ENCODE results near the gene SLC35E4. TPM values are rescaled to one million over a fixed set of nuclear protein-coding genes. Genes with fewer than 3 reads are reported as not detected.
"Not testable (repeated sequence)": the region's sequence is repeated elsewhere in the genome, so short reads cannot be mapped to it uniquely, and the experiment has no call there.

The SLC35E4 gene
- total and polyA plus RNA-seq, 2 donors from 2014 or later: 1.8 to 3.2 TPM

DNA sequence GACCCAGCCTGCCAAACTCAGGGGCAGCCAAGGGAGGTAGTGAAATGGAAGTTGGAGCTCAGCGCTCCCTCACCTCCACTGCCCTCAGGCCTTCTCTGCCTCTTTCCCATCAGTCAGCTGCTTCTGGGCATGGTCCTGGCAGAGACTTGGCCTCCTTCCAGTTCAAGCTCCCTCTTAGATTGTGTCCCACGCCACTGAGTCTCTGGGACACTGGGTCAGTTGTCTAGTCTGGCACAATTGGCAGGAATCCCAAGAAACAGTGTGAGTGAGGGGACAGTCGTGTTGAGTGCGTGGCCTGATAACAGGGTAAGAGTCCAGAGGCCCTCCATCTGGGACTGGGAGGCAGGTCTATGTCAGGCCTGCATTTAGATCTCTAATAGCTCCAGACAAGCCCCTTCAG is 7.1 kb upstream of the SLC35E4 start:
- intact Hi-C loops (cut with DNase I): loop anchor here (10.0 kb wide), 1 partner anchor 126 kb away; no protein-coding TSS in a partner anchor
- Histone ChIP-seq H3K9me3 (ENCODE audit: control insufficient read depth in 2 of 3, insufficient read depth in 1 of 3, low read length in 3 of 3) (no peaks in the 10 kb centered on the region), H3K9ac (ENCODE audit: low read length in 3 of 3) (no peak overlapping the region), H3K4me3 (ENCODE audit: low read length in 3 of 3) (no peak overlapping the region), H3K27ac (ENCODE audit: low read depth in 2 of 2, low read length in 2 of 2) (no peak overlapping the region), H3K27me3 (ENCODE audit: control insufficient read depth, insufficient read depth, low read length) (no peaks in the 10 kb centered on the region), H3K4me1 (ENCODE audit: control insufficient read depth in 2 of 3, insufficient read depth in 2 of 3, low read depth in 1 of 3, low read length in 3 of 3) (no peaks in the 10 kb centered on the region), H3K36me3 (ENCODE audit: control insufficient read depth in 2 of 3, insufficient read depth in 3 of 3, low read length in 3 of 3) (no peaks in the 10 kb centered on the region)
- FAIRE-seq: no peak
- TF ChIP-seq, protein P1, sequence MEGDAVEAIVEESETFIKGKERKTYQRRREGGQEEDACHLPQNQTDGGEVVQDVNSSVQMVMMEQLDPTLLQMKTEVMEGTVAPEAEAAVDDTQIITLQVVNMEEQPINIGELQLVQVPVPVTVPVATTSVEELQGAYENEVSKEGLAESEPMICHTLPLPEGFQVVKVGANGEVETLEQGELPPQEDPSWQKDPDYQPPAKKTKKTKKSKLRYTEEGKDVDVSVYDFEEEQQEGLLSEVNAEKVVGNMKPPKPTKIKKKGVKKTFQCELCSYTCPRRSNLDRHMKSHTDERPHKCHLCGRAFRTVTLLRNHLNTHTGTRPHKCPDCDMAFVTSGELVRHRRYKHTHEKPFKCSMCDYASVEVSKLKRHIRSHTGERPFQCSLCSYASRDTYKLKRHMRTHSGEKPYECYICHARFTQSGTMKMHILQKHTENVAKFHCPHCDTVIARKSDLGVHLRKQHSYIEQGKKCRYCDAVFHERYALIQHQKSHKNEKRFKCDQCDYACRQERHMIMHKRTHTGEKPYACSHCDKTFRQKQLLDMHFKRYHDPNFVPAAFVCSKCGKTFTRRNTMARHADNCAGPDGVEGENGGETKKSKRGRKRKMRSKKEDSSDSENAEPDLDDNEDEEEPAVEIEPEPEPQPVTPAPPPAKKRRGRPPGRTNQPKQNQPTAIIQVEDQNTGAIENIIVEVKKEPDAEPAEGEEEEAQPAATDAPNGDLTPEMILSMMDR (IDR thresholded peaks at IDR 0.05; ENCODE audit: borderline replicate concordance, extremely low read depth, insufficient read depth): no peak
- no peak for DNase-seq

DNA sequence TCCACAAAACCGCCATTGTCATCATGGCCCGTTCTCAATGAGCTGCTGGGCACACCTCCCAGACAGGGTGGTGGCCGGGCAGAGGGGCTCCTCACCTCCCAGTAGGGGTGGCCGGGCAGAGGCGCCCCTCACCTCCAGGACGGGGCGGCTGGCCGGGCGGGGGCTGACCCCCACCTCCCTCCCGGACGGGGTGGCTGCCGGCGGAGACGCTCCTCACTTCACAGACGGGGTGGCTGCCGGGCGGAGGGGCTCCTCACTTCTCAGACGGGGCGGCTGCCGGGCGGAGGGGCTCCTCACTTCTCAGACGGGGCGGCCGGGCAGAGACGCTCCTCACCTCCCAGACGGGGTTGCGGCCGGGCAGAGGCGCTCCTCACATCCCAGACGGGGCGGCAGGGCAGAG is 4.1 kb upstream of the SLC35E4 start:
- H3K27ac ChIP-seq (ENCODE audit: low read depth in 2 of 2, low read length in 2 of 2); H3K9me3 ChIP-seq (ENCODE audit: control insufficient read depth in 2 of 3, insufficient read depth in 1 of 3, low read length in 3 of 3); H3K4me3 ChIP-seq (ENCODE audit: low read length in 3 of 3); FAIRE-seq; H3K9ac ChIP-seq (ENCODE audit: low read length in 3 of 3); H3K27me3 ChIP-seq (ENCODE audit: control insufficient read depth, insufficient read depth, low read length); DNase-seq; intact Hi-C loops (cut with DNase I); H3K36me3 ChIP-seq (ENCODE audit: control insufficient read depth in 2 of 3, insufficient read depth in 3 of 3, low read length in 3 of 3): not testable (repeated sequence)
- peaks cover 0 to 12% (median 6%) of the 10 kb centered on the region in 3 donors for H3K4me1 ChIP-seq (ENCODE audit: control insufficient read depth in 2 of 3, insufficient read depth in 2 of 3, low read depth in 1 of 3, low read length in 3 of 3)

DNA sequence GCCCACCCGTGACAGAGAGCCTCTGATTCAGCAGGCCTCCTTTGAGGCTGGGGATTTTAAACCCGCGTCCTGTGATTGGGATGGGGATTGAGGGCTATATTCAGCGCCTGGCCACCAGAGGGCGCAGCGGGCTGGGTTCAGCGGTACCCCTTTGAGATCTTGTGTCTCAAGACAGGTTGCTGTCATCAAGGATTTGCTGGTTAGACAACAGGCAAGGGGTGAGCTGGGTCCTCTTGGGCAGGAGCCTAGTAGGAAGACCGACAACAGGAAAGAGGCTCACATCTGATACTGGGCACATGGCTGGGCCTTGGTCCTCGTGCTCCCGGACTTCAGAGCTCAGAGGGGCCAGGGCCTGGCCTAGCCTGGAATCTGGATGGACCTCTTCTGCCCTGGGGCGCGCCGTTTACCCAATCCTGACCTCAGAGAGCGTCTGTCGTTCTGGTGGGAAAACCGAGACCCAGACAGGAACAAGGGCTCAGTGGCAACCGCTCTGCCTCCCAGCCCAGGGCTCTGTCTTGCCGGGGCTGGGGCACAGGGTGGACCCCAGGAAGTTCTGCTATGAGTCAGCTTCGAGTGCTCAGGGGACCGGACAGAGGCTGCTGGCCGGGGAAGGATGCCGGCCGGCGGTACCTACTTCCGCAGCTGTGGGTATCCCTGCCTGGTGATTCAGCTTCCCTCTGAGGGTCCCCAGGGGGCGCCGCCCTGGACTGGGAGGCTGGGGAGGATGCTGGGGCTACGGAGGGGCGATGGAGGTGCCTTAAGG is 929 bp upstream of the SLC35E4 start:
- Histone ChIP-seq H3K9me3 (ENCODE audit: control insufficient read depth in 2 of 3, insufficient read depth in 1 of 3, low read length in 3 of 3) (no peaks in the 10 kb centered on the region), H3K9ac (ENCODE audit: low read length in 3 of 3) (peak overlapping the region in 1 of 3 donors; percentile 56), H3K4me3 (ENCODE audit: low read length in 3 of 3) (peak overlapping the region in 2 of 3 donors; percentile 18 to 55), H3K4me1 (ENCODE audit: control insufficient read depth in 2 of 3, insufficient read depth in 2 of 3, low read depth in 1 of 3, low read length in 3 of 3) (peaks cover 0 to 23% (median 12%) of the 10 kb centered on the region in 3 donors), H3K27me3 (ENCODE audit: control insufficient read depth, insufficient read depth, low read length) (no peaks in the 10 kb centered on the region), H3K36me3 (ENCODE audit: control insufficient read depth in 2 of 3, insufficient read depth in 3 of 3, low read length in 3 of 3) (no peaks in the 10 kb centered on the region), H3K27ac (ENCODE audit: low read depth in 2 of 2, low read length in 2 of 2) (peak overlapping the region; percentile 91 to 93)
- FAIRE-seq (no peak), DNase-seq (peak; percentile 86 to 94 (median 89))
- intact Hi-C loops (cut with DNase I): no loop called here
- TF ChIP-seq, protein P1 (IDR thresholded peaks at IDR 0.05; ENCODE audit: borderline replicate concordance, extremely low read depth, insufficient read depth): peak; percentile 97

DNA sequence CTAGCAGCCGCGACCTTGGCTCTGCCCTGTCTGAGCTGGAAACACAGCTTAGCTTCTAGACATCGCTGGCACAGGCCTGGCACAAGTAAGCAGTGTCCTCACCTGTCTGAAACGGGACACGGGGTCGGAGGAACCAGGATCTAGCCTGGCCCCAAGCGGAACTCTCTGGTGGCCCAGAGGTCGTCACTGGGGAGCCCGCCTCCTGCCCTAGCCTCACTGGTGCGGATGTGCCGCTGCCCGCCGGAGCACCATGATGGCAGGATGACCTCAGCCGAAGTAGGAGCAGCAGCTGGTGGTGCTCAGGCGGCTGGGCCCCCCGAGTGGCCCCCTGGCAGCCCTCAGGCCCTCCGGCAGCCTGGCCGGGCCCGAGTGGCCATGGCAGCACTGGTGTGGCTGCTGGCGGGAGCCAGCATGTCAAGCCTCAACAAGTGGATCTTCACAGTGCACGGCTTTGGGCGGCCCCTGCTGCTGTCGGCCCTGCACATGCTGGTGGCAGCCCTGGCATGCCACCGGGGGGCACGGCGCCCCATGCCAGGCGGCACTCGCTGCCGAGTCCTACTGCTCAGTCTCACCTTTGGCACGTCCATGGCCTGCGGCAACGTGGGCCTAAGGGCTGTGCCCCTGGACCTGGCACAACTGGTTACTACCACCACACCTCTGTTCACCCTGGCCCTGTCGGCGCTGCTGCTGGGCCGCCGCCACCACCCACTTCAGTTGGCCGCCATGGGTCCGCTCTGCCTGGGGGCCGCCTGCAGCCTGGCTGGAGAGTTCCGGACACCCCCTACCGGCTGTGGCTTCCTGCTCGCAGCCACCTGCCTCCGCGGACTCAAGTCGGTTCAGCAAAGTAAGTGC is 871 bp downstream of the SLC35E4 start:
- TF ChIP-seq, protein P1 (IDR thresholded peaks at IDR 0.05; ENCODE audit: borderline replicate concordance, extremely low read depth, insufficient read depth): no peak
- DNase-seq (peak; percentile 12 to 80 (median 21)), FAIRE-seq (no peak)
- Histone ChIP-seq H3K9me3 (ENCODE audit: control insufficient read depth in 2 of 3, insufficient read depth in 1 of 3, low read length in 3 of 3) (no peaks in the 10 kb centered on the region), H3K27me3 (ENCODE audit: control insufficient read depth, insufficient read depth, low read length) (no peaks in the 10 kb centered on the region), H3K27ac (ENCODE audit: low read depth in 2 of 2, low read length in 2 of 2) (peak overlapping the region in 1 of 2 donors; percentile 91), H3K9ac (ENCODE audit: low read length in 3 of 3) (peak overlapping the region; percentile 30 to 80 (median 71)), H3K36me3 (ENCODE audit: control insufficient read depth in 2 of 3, insufficient read depth in 3 of 3, low read length in 3 of 3) (no peaks in the 10 kb centered on the region), H3K4me1 (ENCODE audit: control insufficient read depth in 2 of 3, insufficient read depth in 2 of 3, low read depth in 1 of 3, low read length in 3 of 3) (peaks cover 0 to 23% (median 12%) of the 10 kb centered on the region in 3 donors), H3K4me3 (ENCODE audit: low read length in 3 of 3) (peak overlapping the region; percentile 53 to 73 (median 72))
- intact Hi-C loops (cut with DNase I): no loop called here
